Activated CD8-positive, alpha-beta T cell treated with anti-CD3 and anti-CD28 coated beads for 36 hours (primary cell): ENCODE data around the gene THSD7B. TPM values are rescaled to one million over a fixed set of nuclear protein-coding genes. Genes with fewer than 3 reads are reported as not detected.
"Not testable (repeated sequence)": the region's sequence is repeated elsewhere in the genome, so short reads cannot be mapped to it uniquely, and the experiment has no call there.

Experiments
- ATAC-seq: fragments of 200-7000 bp; cut with Tn5 transposase; one replicate; pipeline ENCODE4 v1.10.0; 2021; ENCODE audit warnings: mild to moderate bottlenecking, moderate library complexity
- CTCF ChIA-PET: fragments of 350-600 bp; sonication (Branson Sonifier 250); formaldehyde crosslinking; loops from one replicate; lab custom pipeline; 2021; ENCODE audit warnings: antibody characterized with exemption; lab: Charles Lee
- POLR2A ChIA-PET: fragments of 350-600 bp; sonication (Branson Sonifier 250); formaldehyde crosslinking; loops from one replicate; lab custom pipeline; 2021; ENCODE audit warnings: antibody characterized with exemption; lab: Charles Lee
- DNase-seq: peaks from one replicate; pipeline ENCODE4 v3.0.0-alpha.2; 2020
- H3K27ac Mint-ChIP-seq: one replicate; pipeline ENCODE4 v1.8.0; 2021; ENCODE audit warnings: mild to moderate bottlenecking, mixed read lengths
- H3K27me3 Mint-ChIP-seq: one replicate; pipeline ENCODE4 v1.8.0; 2021; ENCODE audit warnings: mixed read lengths
- H3K36me3 Mint-ChIP-seq: one replicate; pipeline ENCODE4 v1.8.0; 2021; ENCODE audit warnings: low read depth, mixed read lengths
- H3K4me1 Mint-ChIP-seq: one replicate; pipeline ENCODE4 v1.8.0; 2021; ENCODE audit warnings: low read depth, mixed read lengths
- H3K4me3 Mint-ChIP-seq: one replicate; pipeline ENCODE4 v1.8.0; 2021; ENCODE audit warnings: mild to moderate bottlenecking, moderate library complexity, mixed read lengths
- H3K9me3 Mint-ChIP-seq: one replicate; pipeline ENCODE4 v1.8.0; 2021; ENCODE audit warnings: mixed read lengths
- CTCF ChIP-seq: fragments of 200-600 bp; IDR thresholded peaks from one replicate; pipeline ENCODE4 v1.8.0; 2022; ENCODE audit warnings: antibody characterized with exemption, mild to moderate bottlenecking
- intact Hi-C: fragments of 100-400 bp; cut with micrococcal nuclease; formaldehyde crosslinking; loops from one replicate; pipeline ENCODE4 v1.10.0; 2022
- total RNA-seq, 2 experiments: library from RNA; stranded (reverse); gene quantifications; one replicate each; pipeline ENCODE4 v1.2.3, GENCODE V29; 2021

THSD7B gene
- total RNA-seq, 2 experiments from 2014 or later = not detected

GRCh38 chr2:137689549-137689948, 924.2 kb downstream of the THSD7B start:
- Mint-ChIP-seq H3K4me3 (no peak overlapping the region), H3K9me3 (no peaks in the 10 kb centered on the region), H3K36me3 (no peaks in the 10 kb centered on the region), H3K27ac (no peak overlapping the region), H3K4me1 (no peaks in the 10 kb centered on the region), H3K27me3 (no peaks in the 10 kb centered on the region)
- intact Hi-C loops = no loop called here
- ATAC-seq (no peak), DNase-seq (no peak)
- CTCF ChIA-PET = interaction anchor here (1.1 kb wide), 1 partner anchor 222 kb away, joined by 3 read pairs; no protein-coding TSS in a partner anchor
- TF ChIP-seq CTCF = no peak
- POLR2A ChIA-PET = no interaction called here

- no peak for ATAC-seq
- POLR2A ChIA-PET = no interaction called here
These were observed 928.2 kb downstream of the THSD7B start for GRCh38 chr2:137693534-137693933.

GRCh38 chr2:137696916-137697315, 931.6 kb downstream of the THSD7B start:
- POLR2A ChIA-PET = no interaction called here
- Mint-ChIP-seq H3K9me3 (no peaks in the 10 kb centered on the region), H3K4me1 (no peaks in the 10 kb centered on the region), H3K4me3 (no peak overlapping the region), H3K27ac (no peak overlapping the region), H3K27me3 (no peaks in the 10 kb centered on the region), H3K36me3 (no peaks in the 10 kb centered on the region)
- no peak for ATAC-seq
- CTCF ChIA-PET = no interaction called here
- TF ChIP-seq CTCF = no peak
- intact Hi-C loops = no loop called here
- no peak for DNase-seq

More at GRCh38 chr2:137693534-137693933, 928.2 kb downstream of the THSD7B start:
- CTCF ChIA-PET = no interaction called here
- Mint-ChIP-seq H3K4me1 (no peaks in the 10 kb centered on the region), H3K4me3 (no peak overlapping the region), H3K27me3 (no peaks in the 10 kb centered on the region), H3K36me3 (no peaks in the 10 kb centered on the region), H3K9me3 (no peaks in the 10 kb centered on the region), H3K27ac (no peak overlapping the region)
- no peak for TF ChIP-seq CTCF
- intact Hi-C loops = no loop called here
- DNase-seq = no peak

GRCh38 chr2:137700250-137700649, 934.9 kb downstream of the THSD7B start:
- H3K36me3 Mint-ChIP-seq, CTCF ChIA-PET, H3K9me3 Mint-ChIP-seq, DNase-seq, intact Hi-C loops, H3K4me1 Mint-ChIP-seq, H3K4me3 Mint-ChIP-seq, ATAC-seq, POLR2A ChIA-PET, H3K27ac Mint-ChIP-seq, H3K27me3 Mint-ChIP-seq: not testable (repeated sequence)

GRCh38 chr2:137700681-137701080, 935.3 kb downstream of the THSD7B start:
- Mint-ChIP-seq H3K9me3 (peaks cover 2% of the 10 kb centered on the region), H3K27me3 (no peaks in the 10 kb centered on the region), H3K4me1 (no peaks in the 10 kb centered on the region), H3K36me3 (no peaks in the 10 kb centered on the region), H3K27ac (no peak overlapping the region), H3K4me3 (no peak overlapping the region)
- ATAC-seq (no peak), DNase-seq (no peak)
- POLR2A ChIA-PET = no interaction called here
- CTCF ChIA-PET = no interaction called here
- intact Hi-C loops = no loop called here
- no peak for TF ChIP-seq CTCF

GRCh38 chr2:137705296-137705695, 940.0 kb downstream of the THSD7B start:
- intact Hi-C loops = no loop called here
- CTCF ChIA-PET = no interaction called here
- no peak overlapping the region for H3K4me3 Mint-ChIP-seq
- H3K36me3 Mint-ChIP-seq = no peaks in the 10 kb centered on the region
- peaks cover 4% of the 10 kb centered on the region for H3K9me3 Mint-ChIP-seq
- no peak for TF ChIP-seq CTCF
- H3K4me1 Mint-ChIP-seq = no peaks in the 10 kb centered on the region
- H3K27ac Mint-ChIP-seq = no peak overlapping the region
- no peak for ATAC-seq
- DNase-seq = no peak
- no peaks in the 10 kb centered on the region for H3K27me3 Mint-ChIP-seq
- POLR2A ChIA-PET = no interaction called here
